B cell (primary cell): ENCODE data around the gene PFDN2. TPM values are rescaled to one million over a fixed set of nuclear protein-coding genes. Genes with fewer than 3 reads are reported as not detected.

Experiments
- ATAC-seq: fragments of 200-7000 bp; cut with Tn5 transposase; one replicate; pipeline ENCODE4 v1.10.0; 2021; ENCODE audit warnings: low read depth, mild to moderate bottlenecking, moderate number of reproducible peaks, moderate library complexity
- CTCF ChIA-PET: fragments of 350-600 bp; sonication (Branson Sonifier 250); formaldehyde crosslinking; loops from one replicate; lab custom pipeline; 2021; ENCODE audit warnings: antibody characterized with exemption, inconsistent platforms; lab: Charles Lee
- POLR2A ChIA-PET: fragments of 350-600 bp; sonication (Branson Sonifier 250); formaldehyde crosslinking; loops from one replicate; lab custom pipeline; 2021; ENCODE audit warnings: antibody characterized with exemption; lab: Charles Lee
- DNase-seq: peaks from one replicate; pipeline ENCODE4 v3.0.0; 2013
- H2AFZ ChIP-seq: 2 replicates; pipeline ENCODE4 v1.6.1; 2012; ENCODE audit warnings: mild to moderate bottlenecking, low read depth, low read length; ENCODE audit not compliant: insufficient read depth, poor library complexity, severe bottlenecking
- H3K27ac ChIP-seq, 2 donors: 1 replicate in 1 of 2; 2 replicates in 1 of 2; pipeline ENCODE4 v1.5.1; 2012 to 2013; ENCODE audit warnings: low read length in 2 of 2, mild to moderate bottlenecking in 2 of 2, moderate library complexity in 1 of 2
- H3K27me3 ChIP-seq, 4 experiments: fragments of 200-600 bp in 1 of 4; sonication (generic) in 1 of 4; replicated peaks in 1 of 4; 1 replicate in 2 of 4; 2 replicates in 2 of 4; pipeline versions ENCODE4 v1.6.1 to v1.7.0; 2013 to 2016; ENCODE audit warnings: low read length in 3 of 4, mild to moderate bottlenecking in 2 of 4, mixed read lengths in 1 of 4, moderate library complexity in 1 of 4; ENCODE audit not compliant: insufficient read depth in 4 of 4, control insufficient read depth in 3 of 4; ENCODE audit errors: control extremely low read depth in 1 of 4
- H3K36me3 ChIP-seq, 2 experiments: replicated peaks in 1 of 2; 1 replicate in 1 of 2; 2 replicates in 1 of 2; pipeline versions ENCODE4 v1.6.1 to v1.7.1; 2013; ENCODE audit warnings: low read length in 1 of 2; ENCODE audit not compliant: insufficient read depth in 2 of 2, control insufficient read depth in 1 of 2; ENCODE audit errors: control extremely low read depth in 1 of 2, extremely low read depth in 1 of 2
- H3K4me1 ChIP-seq, 2 donors: fragments of 200-600 bp in 1 of 2; sonication (generic) in 1 of 2; 1 replicate in 1 of 2; 2 replicates in 1 of 2; pipeline versions ENCODE4 v1.5.1 to v1.6.1; 2013 to 2017; ENCODE audit warnings: low read length in 2 of 2; ENCODE audit not compliant: control insufficient read depth in 2 of 2, insufficient read depth in 2 of 2
- H3K4me2 ChIP-seq: replicated peaks from 2 replicates; pipeline ENCODE3; 2012; ENCODE audit warnings: mild to moderate bottlenecking, low read depth, low read length; ENCODE audit not compliant: poor library complexity, severe bottlenecking
- H3K4me3 ChIP-seq, 5 experiments: fragments of 200-600 bp in 1 of 5; sonication (generic) in 1 of 5; 1 replicate in 3 of 5; 2 replicates in 2 of 5; pipeline versions ENCODE4 v1.5.1 to v1.7.0; 2011 to 2016; ENCODE audit warnings: low read length in 4 of 5, mild to moderate bottlenecking in 4 of 5, low read depth in 2 of 5, control low read depth in 1 of 5, moderate library complexity in 1 of 5; ENCODE audit not compliant: insufficient read depth in 1 of 5; ENCODE audit errors: control extremely low read depth in 1 of 5, extremely low read depth in 1 of 5
- H3K79me2 ChIP-seq: fragments of 200-600 bp; sonication (generic); one replicate; pipeline ENCODE4 v1.6.0; 2016; ENCODE audit warnings: low read length; ENCODE audit not compliant: control insufficient read depth, insufficient read depth
- H3K9ac ChIP-seq: fragments of 200-600 bp; sonication (generic); 2 replicates; pipeline ENCODE4 v1.6.1; 2017; ENCODE audit warnings: mild to moderate bottlenecking, low read length, moderate library complexity
- H3K9me3 ChIP-seq, 3 donors: one replicate each; pipeline versions ENCODE4 v1.6.1 to v1.7.1; 2013; ENCODE audit warnings: low read length in 2 of 3; ENCODE audit not compliant: control insufficient read depth in 2 of 3, insufficient read depth in 1 of 3; ENCODE audit errors: control extremely low read depth in 1 of 3
- H4K20me1 ChIP-seq: 2 replicates; pipeline ENCODE4 v1.6.0; 2012; ENCODE audit warnings: mild to moderate bottlenecking, low read length; ENCODE audit not compliant: insufficient read depth, control insufficient read depth, poor library complexity, severe bottlenecking
- H3K27ac Mint-ChIP-seq: one replicate; pipeline ENCODE4 v1.8.0; 2021; ENCODE audit warnings: mixed read lengths
- H3K27me3 Mint-ChIP-seq: one replicate; pipeline ENCODE4 v1.8.0; 2021; ENCODE audit warnings: mixed read lengths
- H3K4me1 Mint-ChIP-seq: one replicate; pipeline ENCODE4 v1.8.0; 2021; ENCODE audit warnings: mixed read lengths
- H3K4me3 Mint-ChIP-seq: one replicate; pipeline ENCODE4 v1.8.0; 2021; ENCODE audit warnings: mixed read lengths
- H3K9me3 Mint-ChIP-seq: one replicate; pipeline ENCODE4 v1.8.0; 2022; ENCODE audit warnings: mixed read lengths; ENCODE audit not compliant: insufficient read depth
- EZH2 ChIP-seq: IDR thresholded peaks from 2 replicates; pipeline ENCODE4 v1.6.1; 2012; ENCODE audit warnings: borderline replicate concordance, low read depth, mild to moderate bottlenecking, moderate library complexity, low read length; ENCODE audit not compliant: insufficient read depth, poor library complexity, severe bottlenecking
- WGBS: methylation state at CpG from one replicate; pipeline ENCODE4 v1.1.5; 2013; ENCODE audit warnings: missing lambda C conversion rate; ENCODE audit not compliant: insufficient coverage; 5-methylcytosine and 5-hydroxymethylcytosine counted together
- intact Hi-C: fragments of 100-400 bp; cut with micrococcal nuclease; formaldehyde crosslinking; loops from one replicate; pipeline ENCODE4 v1.10.0; 2022
- polyA plus RNA-seq: library from polyadenylated mRNA; depleted of rRNA; stranded (reverse); fragments of >200 nt; gene quantifications from 2 replicates; pipeline ENCODE4 v1.2.3, GENCODE V29; 2012
- total RNA-seq, 2 donors: library from RNA; stranded (reverse); fragments of 120-200 nt in 1 of 2; gene quantifications; 1 replicate in 1 of 2; 2 replicates in 1 of 2; pipeline versions ENCODE4 v1.2.3 to v1.2.4, GENCODE V29; 2013 to 2022
- TF ChIP-seq, protein P1 (sequence below): fragments of 200-600 bp; IDR thresholded peaks from one replicate; pipeline ENCODE4 v1.8.0; 2022; ENCODE audit warnings: antibody characterized with exemption, mild to moderate bottlenecking

Gene PFDN2
- total and polyA plus RNA-seq, 2 donors (not counting 1 experiment from before 2014, with no cell fraction given), result 29.9 to 43.2 TPM

DNA sequence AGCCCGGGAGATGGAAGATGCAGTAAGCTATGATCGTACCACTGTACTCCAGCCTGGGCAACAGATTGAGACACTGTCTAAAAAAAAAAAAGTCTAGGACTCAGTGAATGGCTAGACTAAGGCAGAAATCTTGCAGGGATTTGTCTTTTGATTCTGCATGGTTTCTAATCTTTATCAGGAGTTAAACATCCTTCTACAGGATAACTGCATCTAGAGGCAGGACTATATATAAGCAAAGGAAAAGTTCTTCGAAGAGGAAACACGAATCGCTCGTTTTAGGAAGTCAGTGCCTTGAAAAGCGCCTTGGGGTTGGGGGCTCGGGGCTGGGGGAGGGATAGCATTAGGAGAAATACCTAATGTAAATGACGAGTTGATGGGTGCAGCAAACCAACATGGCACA, 35.3 kb upstream of the PFDN2 start:
- peak overlapping the region; percentile 84 for H2AFZ ChIP-seq
- Mint-ChIP-seq H3K4me3 (peak overlapping the region; percentile 97), H3K4me1 (peaks cover 19% of the 10 kb centered on the region), H3K27ac (peak overlapping the region; percentile 83), H3K9me3 (no peaks in the 10 kb centered on the region), H3K27me3 (no peaks in the 10 kb centered on the region)
- peak overlapping the region; percentile 84 for H3K4me2 ChIP-seq
- TF ChIP-seq, protein P1, sequence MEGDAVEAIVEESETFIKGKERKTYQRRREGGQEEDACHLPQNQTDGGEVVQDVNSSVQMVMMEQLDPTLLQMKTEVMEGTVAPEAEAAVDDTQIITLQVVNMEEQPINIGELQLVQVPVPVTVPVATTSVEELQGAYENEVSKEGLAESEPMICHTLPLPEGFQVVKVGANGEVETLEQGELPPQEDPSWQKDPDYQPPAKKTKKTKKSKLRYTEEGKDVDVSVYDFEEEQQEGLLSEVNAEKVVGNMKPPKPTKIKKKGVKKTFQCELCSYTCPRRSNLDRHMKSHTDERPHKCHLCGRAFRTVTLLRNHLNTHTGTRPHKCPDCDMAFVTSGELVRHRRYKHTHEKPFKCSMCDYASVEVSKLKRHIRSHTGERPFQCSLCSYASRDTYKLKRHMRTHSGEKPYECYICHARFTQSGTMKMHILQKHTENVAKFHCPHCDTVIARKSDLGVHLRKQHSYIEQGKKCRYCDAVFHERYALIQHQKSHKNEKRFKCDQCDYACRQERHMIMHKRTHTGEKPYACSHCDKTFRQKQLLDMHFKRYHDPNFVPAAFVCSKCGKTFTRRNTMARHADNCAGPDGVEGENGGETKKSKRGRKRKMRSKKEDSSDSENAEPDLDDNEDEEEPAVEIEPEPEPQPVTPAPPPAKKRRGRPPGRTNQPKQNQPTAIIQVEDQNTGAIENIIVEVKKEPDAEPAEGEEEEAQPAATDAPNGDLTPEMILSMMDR, result no peak
- TF ChIP-seq EZH2, result no peak
- no CpG with 5 or more reads among the region's 9 CpGs for WGBS
- DNase-seq, result no peak
- ChIA-PET POLR2A (interaction anchor here (0.6 to 2.6 kb wide), 7 partner anchors 13 to 84 kb away, joined by 3 to 13 read pairs (median 5); partner anchors contain the start of genes ARHGAP30, DEDD and PPOX), CTCF (interaction anchor here (1.0 to 2.6 kb wide), 4 partner anchors 20 to 723 kb away, joined by 3 to 7 read pairs (median 6); no protein-coding TSS in a partner anchor)
- H3K27me3 ChIP-seq, result no peaks in the 10 kb centered on the region
- H3K4me1 ChIP-seq, result peaks cover 14% of the 10 kb centered on the region in 2 donors
- peak overlapping the region; percentile 88 to 100 (median 90) for H3K4me3 ChIP-seq
- H3K27ac ChIP-seq, result peak overlapping the region; percentile 95 to 98
- peak; percentile 3 for ATAC-seq
- no peaks in the 10 kb centered on the region for H4K20me1 ChIP-seq
- H3K9ac ChIP-seq, result peak overlapping the region; percentile 97
- peaks cover 17% of the 10 kb centered on the region for H3K79me2 ChIP-seq
- no peaks in the 10 kb centered on the region for H3K9me3 ChIP-seq
- peaks cover 0 to 14% of the 10 kb centered on the region in 2 experiments for H3K36me3 ChIP-seq
- intact Hi-C loops, result loop anchor here (1.0 to 10.0 kb wide), 9 partner anchors 14 to 808 kb away; partner anchors contain the start of genes ARHGAP30, COPA, DEDD and KLHDC9

DNA sequence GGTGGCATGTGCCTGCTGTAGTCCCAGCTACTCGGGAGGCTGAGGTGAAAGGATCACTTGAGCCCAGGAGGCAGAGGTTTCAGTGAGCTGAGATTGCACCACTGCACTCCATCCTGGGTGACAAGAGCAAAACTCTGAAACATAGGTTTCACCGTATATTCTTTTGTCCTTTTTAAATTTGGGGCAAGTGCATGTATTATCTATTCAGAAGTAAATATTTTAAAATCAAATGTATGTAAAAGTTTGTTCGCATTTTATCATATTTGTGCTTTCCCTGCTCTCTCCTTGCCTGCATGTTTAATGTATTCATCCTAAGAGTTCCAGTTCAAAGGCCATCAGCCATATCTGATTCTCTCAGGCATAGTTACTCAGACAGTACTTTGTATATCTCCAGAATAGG, 28.0 kb upstream of the PFDN2 start:
- TF ChIP-seq EZH2, result no peak
- TF ChIP-seq, protein P1, result no peak
- DNase-seq (no peak), ATAC-seq (no peak)
- Histone ChIP-seq H3K4me1 (no peaks in the 10 kb centered on the region), H3K4me3 (no peak overlapping the region), H3K36me3 (no peaks in the 10 kb centered on the region), H3K9ac (no peak overlapping the region), H3K4me2 (no peak overlapping the region), H3K9me3 (no peaks in the 10 kb centered on the region), H2AFZ (no peak overlapping the region), H3K27ac (no peak overlapping the region), H4K20me1 (no peaks in the 10 kb centered on the region), H3K79me2 (no peaks in the 10 kb centered on the region), H3K27me3 (no peaks in the 10 kb centered on the region)
- ChIA-PET CTCF (interaction anchor here (0.8 to 1.4 kb wide), 2 partner anchors 11 to 20 kb away, joined by 3 read pairs; partner anchors contain the start of gene PPOX), POLR2A (no interaction called here)
- intact Hi-C loops, result no loop called here
- H3K27ac Mint-ChIP-seq, result no peak overlapping the region
- H3K4me3 Mint-ChIP-seq, result no peak overlapping the region
- no peaks in the 10 kb centered on the region for H3K9me3 Mint-ChIP-seq
- no peaks in the 10 kb centered on the region for H3K27me3 Mint-ChIP-seq
- no peaks in the 10 kb centered on the region for H3K4me1 Mint-ChIP-seq
- WGBS, result 67% methylated on average over 1 of the region's 3 CpGs
